GM12878 (cell line): ENCODE results near the gene SNX17. TPM values are rescaled to one million over a fixed set of nuclear protein-coding genes. Genes with fewer than 3 reads are reported as not detected.

Source experiments
- ASH2L ChIP-seq: fragments of 300-600, 200-600 bp; sonication (generic); IDR thresholded peaks from 2 replicates; pipeline ENCODE4 v1.6.1; 2017; ENCODE audit warnings: low read depth, mild to moderate bottlenecking, borderline replicate concordance
- CHD1 ChIP-seq: IDR thresholded peaks from 2 replicates; pipeline ENCODE4 v1.6.1; 2012; ENCODE audit warnings: low read depth, low read length, improper control_type of control experiment
- CHD4 ChIP-seq: fragments of 200-600 bp; sonication (generic); IDR thresholded peaks from 2 replicates; pipeline ENCODE4 v1.6.1; 2016; ENCODE audit warnings: mild to moderate bottlenecking
- E2F8 ChIP-seq: fragments of 450-650 bp; IDR thresholded peaks from 2 replicates; pipeline ENCODE4 v1.6.1; 2018; ENCODE audit warnings: mild to moderate bottlenecking, low read depth, moderate library complexity; ENCODE audit not compliant: partially characterized antibody
- ESRRA ChIP-seq: IDR thresholded peaks from 2 replicates; pipeline ENCODE4 v1.6.1; 2012; ENCODE audit warnings: mild to moderate bottlenecking, low read length, improper control_type of control experiment
- HDAC2 ChIP-seq: fragments of 200-600 bp; sonication (generic); IDR thresholded peaks from 2 replicates; pipeline ENCODE4 v1.6.1; 2017
- HDAC6 ChIP-seq: fragments of 200-600 bp; sonication (generic); IDR thresholded peaks from one replicate; pipeline ENCODE4 v1.8.0; 2017; ENCODE audit warnings: antibody characterized with exemption; ENCODE audit not compliant: unreplicated experiment
- HDGF ChIP-seq: fragments of 450-650 bp; IDR thresholded peaks from 2 replicates; pipeline ENCODE4 v1.6.1; 2016; ENCODE audit warnings: antibody characterized with exemption
- MYB ChIP-seq: fragments of 150-350 bp; IDR thresholded peaks from 2 replicates; pipeline ENCODE4 v1.6.1; 2014; ENCODE audit warnings: mild to moderate bottlenecking, low read depth, low read length, borderline replicate concordance
- NR2F1 ChIP-seq: fragments of 450-650 bp; conservative IDR thresholded peaks from 2 replicates; pipeline ENCODE4 v1.6.1; 2017; ENCODE audit warnings: mild to moderate bottlenecking
- RCOR1 ChIP-seq: conservative IDR thresholded peaks from 2 replicates; pipeline ENCODE4 v1.6.1; 2012; ENCODE audit warnings: low read depth, low read length, improper control_type of control experiment
- SIX5 ChIP-seq: IDR thresholded peaks from 2 replicates; pipeline ENCODE4 v1.6.1; 2011; ENCODE audit warnings: mild to moderate bottlenecking, low read depth, low read length, moderate library complexity; ENCODE audit not compliant: severe bottlenecking
- SMARCA5 ChIP-seq: fragments of 450-650 bp; IDR thresholded peaks from 2 replicates; pipeline ENCODE4 v1.6.1; 2017; ENCODE audit warnings: mild to moderate bottlenecking
- SPI1 ChIP-seq: IDR thresholded peaks from 2 replicates; pipeline ENCODE4 v1.6.1; 2011; ENCODE audit warnings: low read depth, mild to moderate bottlenecking, low read length, moderate library complexity, borderline replicate concordance; ENCODE audit not compliant: insufficient read depth
- SRF ChIP-seq, 2 experiments: IDR thresholded peaks; 2 replicates each; pipeline ENCODE4 v1.6.1; 2011; ENCODE audit warnings: low read depth in 2 of 2, low read length in 2 of 2, mild to moderate bottlenecking in 1 of 2, moderate library complexity in 1 of 2
- SUPT20H ChIP-seq: IDR thresholded peaks from 2 replicates; pipeline ENCODE4 v1.6.1; 2011; ENCODE audit warnings: low read depth, mild to moderate bottlenecking, low read length, moderate library complexity, borderline replicate concordance; ENCODE audit not compliant: control insufficient read depth
- ZBTB11 ChIP-seq: fragments of 450-650 bp; formaldehyde crosslinking; IDR thresholded peaks from 2 replicates; pipeline ENCODE4 v1.5.0; 2022; ENCODE audit warnings: mild to moderate bottlenecking, missing genetic modification characterization
- ZNF592 ChIP-seq: fragments of 450-650 bp; IDR thresholded peaks from 2 replicates; pipeline ENCODE4 v1.6.1; 2017; ENCODE audit warnings: mild to moderate bottlenecking, moderate library complexity
- ZSCAN29 ChIP-seq: fragments of 450-650 bp; IDR thresholded peaks from 2 replicates; pipeline ENCODE4 v1.6.1; 2017; ENCODE audit warnings: mild to moderate bottlenecking, moderate library complexity
- polyA plus RNA-seq, 11 experiments: library from polyadenylated mRNA; depleted of rRNA in 4 of 11; unstranded in 6 of 11; stranded (reverse) in 5 of 11; fragments of >200 nt; fragmentation: Nextera tagmentation in 4 of 11; fragmentation: Illumina TruSeq in 1 of 11; extraction: Ambion mirVana in 4 of 11; extraction: Trizol in 1 of 11; gene quantifications; 1 replicate in 1 of 11; 2 replicates in 10 of 11; pipeline versions ENCODE4 v1.2.1 to v1.2.3, GENCODE V29; 2011 to 2016; ENCODE audit warnings: inconsistent platforms in 2 of 11, missing spikeins in 2 of 11, low read depth in 1 of 11
- total RNA-seq, 4 experiments: library from RNA; depleted of rRNA in 3 of 4; stranded (reverse); fragments of >200 nt in 3 of 4; fragmentation: Illumina TruSeq in 1 of 4; extraction: Trizol in 1 of 4; gene quantifications; 2 replicates each; pipeline versions ENCODE4 v1.2.1 to v1.2.3, GENCODE V29; 2013 to 2021

Gene SNX17
- total and polyA plus RNA-seq, 10 of the 15 experiments (the other 5 are each of a cell fraction or from before 2014, with no cell fraction given) = 6.5 to 116 (median 84.4) TPM

GRCh38 chr2:27370026-27370815 is at the start of gene SNX17, which contains the start of gene EIF2B4 (continued):
- peak; percentile 60; the same call in 1 of the 2 replicates for TF ChIP-seq ZNF592
- no peak for TF ChIP-seq ASH2L
- peak; percentile 88 for TF ChIP-seq ZSCAN29
- TF ChIP-seq NR2F1 = peak; percentile 92
- peak in 1 of 2 experiments; percentile 53; a peak in 1 of 4 replicates for TF ChIP-seq SRF (IDR thresholded peaks at IDR 0.05; ENCODE audit: low read depth in 2 of 2, low read length in 2 of 2)
- TF ChIP-seq HDAC6 = peak; percentile 20
- no peak for TF ChIP-seq SUPT20H
- no peak for TF ChIP-seq E2F8
- TF ChIP-seq ZBTB11 = no peak
- TF ChIP-seq RCOR1 = 0 out of 2 replicates have a peak, but pooled peaks have one; percentile 68
- TF ChIP-seq ESRRA = no peak
- TF ChIP-seq MYB = no peak; the same call in 1 of the 2 replicates
- TF ChIP-seq HDGF = peak; percentile 74; the same call in 1 of the 2 replicates
- TF ChIP-seq SMARCA5 = peak; percentile 97
- TF ChIP-seq SIX5 = peak; percentile 99
- TF ChIP-seq CHD1 = no peak
- TF ChIP-seq SPI1 = no peak
- TF ChIP-seq CHD4 = no peak
- no peak for TF ChIP-seq HDAC2
